Stimulated activated naive B cell treated with anti-CD40 and anti-IgM and Interleukin-4, amounts not matched to agents 10 μg/mL and 1 μg/mL and 100 μg/mL, for 72 hours (primary cell): Measurements from ENCODE around the gene KCNK3.

ENCODE experiments used
- ATAC-seq, 2 donors: fragments of 150-1000 bp; cut with Tn5 transposase; replicated peaks; 2 replicates each; pipeline ENCODE4 v1.10.0; 2021; ENCODE audit warnings: moderate library complexity in 1 of 2
- DNase-seq: peaks from one replicate; pipeline ENCODE4 v3.0.0; 2021
- H3K27ac Mint-ChIP-seq: one replicate; pipeline ENCODE4 v1.8.0; 2022; ENCODE audit warnings: mild to moderate bottlenecking, mixed read lengths
- H3K27me3 Mint-ChIP-seq, 2 donors: one replicate each; pipeline ENCODE4 v1.8.0; 2022; ENCODE audit warnings: mixed read lengths in 2 of 2
- H3K36me3 Mint-ChIP-seq, 2 donors: one replicate each; pipeline ENCODE4 v1.8.0; 2022; ENCODE audit warnings: mixed read lengths in 2 of 2, mild to moderate bottlenecking in 1 of 2
- H3K4me1 Mint-ChIP-seq, 2 donors: one replicate each; pipeline ENCODE4 v1.8.0; 2022; ENCODE audit warnings: mixed read lengths in 2 of 2, mild to moderate bottlenecking in 1 of 2
- H3K4me3 Mint-ChIP-seq, 2 donors: one replicate each; pipeline ENCODE4 v1.8.0; 2022; ENCODE audit warnings: mild to moderate bottlenecking in 2 of 2, mixed read lengths in 2 of 2, moderate library complexity in 1 of 2
- H3K9me3 Mint-ChIP-seq, 2 donors: one replicate each; pipeline ENCODE4 v1.8.0; 2022; ENCODE audit warnings: mixed read lengths in 2 of 2, mild to moderate bottlenecking in 1 of 2

Gene KCNK3

DNA sequence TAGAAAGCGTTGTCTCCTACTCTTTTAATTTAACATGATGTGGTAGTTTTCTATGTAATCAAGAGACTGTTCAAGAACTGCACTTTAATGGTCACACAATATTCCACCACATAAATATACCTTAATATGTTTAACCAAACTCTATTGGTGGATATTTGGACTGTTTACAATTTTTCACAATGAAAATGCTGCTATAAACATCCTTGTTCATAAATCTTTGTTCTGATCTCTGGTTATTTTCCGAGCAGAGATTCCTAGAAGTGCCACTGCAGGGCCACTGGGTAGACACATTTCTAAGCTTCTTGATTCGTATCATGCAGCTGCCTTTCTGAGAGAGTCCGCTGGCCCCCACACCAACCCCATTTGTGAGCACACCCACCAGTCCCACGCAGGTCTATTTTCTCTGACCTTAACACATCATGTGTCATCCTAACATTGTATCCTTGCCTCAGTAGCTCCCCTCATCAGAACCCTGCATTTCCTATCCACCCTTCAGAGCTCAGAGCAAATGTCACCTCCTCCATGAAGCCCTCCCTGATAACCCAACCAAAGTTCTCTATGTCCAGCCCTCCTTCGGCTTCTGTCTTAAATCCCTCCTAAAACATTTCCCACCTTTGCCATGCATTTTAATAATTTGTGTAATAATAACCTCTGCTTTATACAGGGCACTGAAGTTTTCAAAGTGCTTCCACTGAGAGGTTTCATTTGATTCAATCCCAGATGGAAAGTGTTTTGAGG, 26.6 kb downstream of the KCNK3 start:
- H3K36me3 Mint-ChIP-seq = no peaks in the 10 kb centered on the region
- no peak for ATAC-seq
- no peaks in the 10 kb centered on the region for H3K4me1 Mint-ChIP-seq
- no peaks in the 10 kb centered on the region for H3K9me3 Mint-ChIP-seq
- peaks cover 0 to 5% of the 10 kb centered on the region in 2 donors for H3K27me3 Mint-ChIP-seq
- no peak for DNase-seq
- H3K27ac Mint-ChIP-seq = no peak overlapping the region
- no peak overlapping the region for H3K4me3 Mint-ChIP-seq

DNA sequence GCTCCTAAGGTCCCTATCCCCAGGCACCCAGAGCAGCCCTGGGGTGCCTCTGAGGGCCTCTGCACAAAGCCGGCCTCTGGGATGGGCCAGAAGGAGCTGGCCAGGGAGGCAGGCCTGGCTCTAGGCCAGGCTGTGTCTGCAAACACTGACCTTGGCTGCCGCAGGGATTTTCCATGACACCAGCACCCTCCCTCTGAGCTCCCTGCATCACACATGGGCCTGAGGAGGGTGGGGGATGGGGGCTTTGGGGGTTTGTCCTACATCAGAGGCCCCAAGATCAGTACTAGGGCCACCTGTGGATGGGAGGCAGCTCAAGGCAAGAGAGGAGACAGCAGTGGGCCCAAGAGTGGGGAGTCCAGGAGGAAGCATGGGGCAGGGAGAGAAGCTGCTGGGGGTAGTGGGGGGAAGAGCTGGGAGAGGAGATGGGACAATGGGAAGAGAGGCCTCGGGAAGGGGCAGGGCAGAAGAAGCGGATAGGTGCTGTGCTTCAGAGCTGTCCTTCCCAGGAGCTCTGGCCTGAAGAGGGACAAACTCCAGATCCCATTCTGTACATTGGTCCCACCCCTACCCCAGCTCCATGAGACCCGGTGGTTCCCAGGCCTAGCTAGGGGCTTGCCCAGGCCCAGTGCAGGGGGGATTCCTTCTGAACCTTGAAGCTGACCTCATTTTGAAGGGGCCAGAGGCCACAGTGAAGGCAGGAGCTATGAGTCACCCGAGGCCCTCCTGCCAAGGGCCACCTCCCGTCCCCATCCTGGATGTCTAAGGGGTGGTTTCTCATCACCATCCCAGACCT, 28.0 kb downstream of the KCNK3 start:
- ATAC-seq (no peak), DNase-seq (no peak)
- Mint-ChIP-seq H3K27me3 (peaks cover 0 to 5% of the 10 kb centered on the region in 2 donors), H3K4me3 (no peak overlapping the region), H3K36me3 (no peaks in the 10 kb centered on the region), H3K9me3 (no peaks in the 10 kb centered on the region), H3K4me1 (no peaks in the 10 kb centered on the region), H3K27ac (no peak overlapping the region)

DNA sequence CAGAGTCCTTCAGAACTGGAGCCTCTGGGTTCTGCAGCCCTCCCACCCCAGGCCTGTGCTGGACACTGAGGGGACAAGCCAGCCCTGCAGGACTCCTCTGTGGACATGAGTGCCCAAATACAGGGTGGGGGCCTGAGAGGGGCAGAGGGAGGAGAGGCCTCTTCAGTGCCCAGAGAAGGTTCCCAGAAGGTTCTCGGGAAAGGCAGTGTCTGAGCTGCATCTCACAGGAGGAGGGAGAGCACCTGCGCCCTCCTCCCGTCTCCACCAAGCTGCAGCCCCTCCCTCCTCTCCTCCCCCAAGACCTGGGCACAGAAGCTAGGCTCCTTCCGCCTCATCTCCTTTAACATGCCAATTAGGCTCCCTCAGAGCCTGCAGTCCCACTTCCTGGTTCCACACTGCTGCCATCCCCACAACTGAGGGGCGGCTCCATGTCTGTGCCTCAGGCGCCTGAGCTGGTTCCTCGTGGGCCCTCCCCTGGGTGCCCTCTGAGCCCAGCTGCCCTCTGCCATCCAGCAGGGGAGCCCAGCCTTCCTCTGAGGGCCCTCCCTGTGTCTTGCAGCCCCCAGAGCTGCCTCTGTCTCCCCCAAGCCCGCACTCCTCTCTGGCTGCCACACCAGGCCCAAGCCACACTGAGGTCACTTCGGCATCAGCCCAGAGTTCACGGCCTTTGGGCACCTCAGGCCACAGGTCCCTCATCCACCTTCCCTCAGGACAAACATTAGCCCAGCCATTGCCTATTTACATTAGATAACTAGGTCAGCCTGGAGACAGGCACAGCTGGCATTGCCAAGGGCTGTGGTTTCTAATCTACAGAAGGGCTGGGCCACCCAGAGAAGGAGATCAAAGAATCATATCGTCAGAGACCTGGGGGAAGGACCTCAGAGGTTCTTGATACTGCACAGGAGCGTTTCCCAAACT, 28.9 kb downstream of the KCNK3 start:
- Mint-ChIP-seq H3K27me3 (peaks cover 0 to 12% of the 10 kb centered on the region in 2 donors), H3K4me3 (no peak overlapping the region), H3K9me3 (no peaks in the 10 kb centered on the region), H3K36me3 (no peaks in the 10 kb centered on the region), H3K4me1 (no peaks in the 10 kb centered on the region), H3K27ac (no peak overlapping the region)
- ATAC-seq = no peak
- DNase-seq = no peak

DNA sequence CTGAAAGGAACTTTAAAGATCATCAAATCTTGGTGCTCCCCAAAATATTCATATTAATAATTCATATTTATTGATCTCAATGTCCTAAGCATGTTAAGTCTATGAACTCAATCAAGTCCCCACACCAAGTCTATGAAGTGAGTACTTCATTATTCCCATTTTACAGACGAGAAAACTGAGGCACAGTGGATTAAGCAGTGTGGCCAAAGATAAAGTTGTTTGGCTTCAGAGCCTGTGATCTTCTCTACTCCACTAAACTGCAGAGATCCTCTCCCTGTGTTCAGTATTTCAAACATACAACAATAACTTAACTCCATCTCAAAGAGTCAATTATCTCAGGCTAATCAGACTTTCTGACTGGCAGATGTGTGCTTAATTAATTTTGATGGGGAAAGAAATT, 29.8 kb downstream of the KCNK3 start:
- Mint-ChIP-seq H3K27ac (no peak overlapping the region), H3K9me3 (no peaks in the 10 kb centered on the region), H3K4me3 (no peak overlapping the region), H3K36me3 (no peaks in the 10 kb centered on the region), H3K27me3 (peaks cover 0 to 15% of the 10 kb centered on the region in 2 donors), H3K4me1 (no peaks in the 10 kb centered on the region)
- DNase-seq = no peak
- no peak for ATAC-seq

DNA sequence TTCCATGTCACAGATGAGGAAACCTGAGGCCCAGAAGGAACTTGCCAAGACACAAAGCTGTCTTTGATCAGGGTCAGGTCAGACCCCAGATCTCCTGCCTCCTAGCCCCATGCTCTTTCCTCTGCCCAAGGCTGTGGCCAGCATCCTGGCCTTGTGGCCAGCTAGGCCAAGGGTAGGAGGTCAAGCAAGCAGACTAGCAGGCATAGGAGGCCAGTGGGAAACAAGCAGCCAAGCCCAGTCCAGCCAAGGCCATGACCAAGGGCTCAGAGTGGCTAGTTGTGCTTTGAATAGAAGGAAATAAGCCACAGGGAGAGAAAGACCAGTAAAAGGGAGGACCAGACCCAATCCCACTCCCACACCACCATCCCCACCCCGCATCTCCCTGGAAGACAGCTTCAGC, 30.4 kb downstream of the KCNK3 start:
- Mint-ChIP-seq H3K4me3 (no peak overlapping the region), H3K4me1 (peaks cover 0 to 2% of the 10 kb centered on the region in 2 donors), H3K9me3 (no peaks in the 10 kb centered on the region), H3K27ac (no peak overlapping the region), H3K27me3 (peaks cover 5 to 16% of the 10 kb centered on the region in 2 donors), H3K36me3 (no peaks in the 10 kb centered on the region)
- DNase-seq = no peak
- no peak for ATAC-seq

DNA sequence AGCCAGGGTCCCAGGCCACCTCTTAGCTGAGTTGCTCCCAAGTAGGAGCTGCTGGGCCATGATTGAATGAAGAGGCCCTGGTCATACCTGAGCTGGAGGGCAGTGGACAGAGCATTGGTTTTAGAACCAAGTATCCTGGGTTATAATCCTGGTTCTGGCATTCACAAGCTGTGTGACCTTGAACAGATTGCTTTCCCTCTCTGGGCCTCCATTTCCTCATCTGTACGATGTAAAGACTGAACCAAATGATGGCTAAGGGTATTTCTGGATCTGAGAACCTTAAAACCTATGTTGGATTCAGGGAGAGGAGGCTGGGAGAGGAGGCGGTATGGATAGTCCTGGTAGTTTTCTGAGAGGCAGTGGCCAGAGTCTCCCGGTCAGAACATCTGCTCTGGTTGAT, 31.0 kb downstream of the KCNK3 start:
- no peaks in the 10 kb centered on the region for H3K36me3 Mint-ChIP-seq
- H3K27me3 Mint-ChIP-seq = peaks cover 9 to 16% of the 10 kb centered on the region in 2 donors
- ATAC-seq (no peak), DNase-seq (no peak)
- no peaks in the 10 kb centered on the region for H3K9me3 Mint-ChIP-seq
- H3K4me1 Mint-ChIP-seq = peaks cover 0 to 2% of the 10 kb centered on the region in 2 donors
- H3K27ac Mint-ChIP-seq = no peak overlapping the region
- no peak overlapping the region for H3K4me3 Mint-ChIP-seq

DNA sequence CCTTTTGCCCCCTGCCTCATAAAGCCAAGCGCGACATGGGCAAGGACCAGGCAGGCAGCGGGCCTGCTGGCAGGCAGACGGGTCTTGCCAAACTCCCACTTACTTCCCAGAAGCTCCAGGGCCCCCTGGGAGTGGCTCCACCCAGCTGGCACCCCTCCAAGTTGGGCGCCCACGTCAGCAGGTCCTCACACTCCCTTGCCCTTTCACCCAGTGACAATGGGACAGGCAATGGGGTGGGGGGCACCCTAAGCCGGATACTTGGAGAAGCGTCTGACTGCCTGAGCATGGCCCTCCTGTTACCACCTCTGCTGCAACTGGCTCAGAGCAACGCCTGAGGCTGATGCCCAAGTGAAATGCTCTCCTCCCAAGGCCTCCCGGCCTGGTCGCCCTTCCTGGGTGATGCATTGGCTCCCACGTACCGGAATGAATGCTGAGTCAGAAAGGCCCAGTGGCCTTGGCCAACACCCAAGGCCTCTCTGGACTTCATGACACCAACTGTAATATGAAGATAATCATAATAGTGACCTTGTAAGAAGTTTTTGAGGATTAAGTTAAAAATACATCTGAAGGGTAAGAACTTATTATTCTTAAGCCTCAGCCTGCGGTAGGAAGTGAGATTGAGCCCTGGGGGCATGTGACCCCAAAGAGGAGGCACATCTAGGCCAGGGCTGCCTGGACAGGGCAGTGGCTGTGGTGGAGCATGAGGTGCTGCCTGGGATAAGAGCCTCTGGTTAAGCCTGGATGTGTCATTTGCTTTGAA, 31.6 kb downstream of the KCNK3 start:
- Mint-ChIP-seq H3K27me3 (peaks cover 14% of the 10 kb centered on the region in 2 donors), H3K27ac (no peak overlapping the region), H3K4me3 (no peak overlapping the region), H3K4me1 (peaks cover 0 to 2% of the 10 kb centered on the region in 2 donors), H3K9me3 (no peaks in the 10 kb centered on the region), H3K36me3 (no peaks in the 10 kb centered on the region)
- ATAC-seq = no peak
- DNase-seq = no peak

DNA sequence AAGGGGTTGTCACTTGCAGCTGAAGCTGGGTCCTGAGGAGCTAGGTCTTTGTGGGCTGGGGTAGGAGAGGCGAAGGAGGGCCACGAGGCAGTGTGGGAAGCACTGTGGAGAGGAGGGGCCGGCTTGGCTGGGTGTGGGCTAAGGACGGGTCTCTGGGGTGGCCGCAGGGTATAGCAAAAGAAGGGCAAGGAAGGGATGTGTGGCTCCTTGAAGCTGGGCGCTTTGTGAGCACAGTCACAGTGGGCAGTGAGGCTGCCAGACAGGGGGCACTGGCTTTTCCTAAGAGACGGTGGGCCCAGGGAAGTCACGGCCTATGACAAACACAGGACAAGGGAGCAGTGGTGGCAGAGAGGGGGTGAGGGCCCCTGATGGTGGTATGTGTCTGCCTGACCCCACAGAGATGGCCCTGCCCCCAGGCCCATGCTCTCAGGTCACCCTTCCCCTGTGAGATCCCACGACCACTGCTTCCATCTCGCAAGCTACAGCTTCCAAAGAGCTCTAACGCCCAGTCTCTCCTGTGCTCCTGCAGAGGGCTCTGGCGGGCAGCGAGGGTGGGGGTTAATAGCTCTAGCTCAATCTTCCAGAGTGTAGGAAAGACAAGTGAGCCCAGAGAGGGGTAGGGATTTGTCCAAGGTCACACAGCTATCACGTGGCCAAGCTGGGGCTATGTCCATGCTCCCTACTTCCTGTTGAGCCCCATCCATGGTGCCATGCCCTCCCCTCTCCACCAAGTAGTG, 32.4 kb downstream of the KCNK3 start:
- ATAC-seq (no peak), DNase-seq (no peak)
- H3K27me3 Mint-ChIP-seq = peaks cover 10 to 14% of the 10 kb centered on the region in 2 donors
- no peaks in the 10 kb centered on the region for H3K9me3 Mint-ChIP-seq
- no peak overlapping the region for H3K4me3 Mint-ChIP-seq
- H3K4me1 Mint-ChIP-seq = peaks cover 0 to 2% of the 10 kb centered on the region in 2 donors
- H3K36me3 Mint-ChIP-seq = no peaks in the 10 kb centered on the region
- no peak overlapping the region for H3K27ac Mint-ChIP-seq

DNA sequence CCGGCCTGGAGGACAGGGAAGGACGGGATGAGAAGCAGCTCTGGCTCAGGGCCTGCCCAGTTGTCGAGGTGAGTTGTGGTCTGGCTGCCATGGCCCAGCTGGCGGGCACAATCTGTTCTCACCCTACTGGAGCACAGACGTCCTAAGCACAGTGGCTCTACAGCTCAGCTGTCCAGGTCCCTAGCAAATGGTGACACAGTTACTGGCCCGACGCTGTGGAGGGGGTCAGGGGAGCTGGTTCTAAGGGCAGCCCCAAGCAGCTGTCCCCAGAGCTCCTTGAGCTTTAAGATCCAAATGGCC, 32.9 kb downstream of the KCNK3 start:
- ATAC-seq (no peak), DNase-seq (no peak)
- Mint-ChIP-seq H3K27me3 (peaks cover 10 to 16% of the 10 kb centered on the region in 2 donors), H3K4me3 (no peak overlapping the region), H3K9me3 (no peaks in the 10 kb centered on the region), H3K36me3 (no peaks in the 10 kb centered on the region), H3K4me1 (peaks cover 0 to 2% of the 10 kb centered on the region in 2 donors), H3K27ac (no peak overlapping the region)

DNA sequence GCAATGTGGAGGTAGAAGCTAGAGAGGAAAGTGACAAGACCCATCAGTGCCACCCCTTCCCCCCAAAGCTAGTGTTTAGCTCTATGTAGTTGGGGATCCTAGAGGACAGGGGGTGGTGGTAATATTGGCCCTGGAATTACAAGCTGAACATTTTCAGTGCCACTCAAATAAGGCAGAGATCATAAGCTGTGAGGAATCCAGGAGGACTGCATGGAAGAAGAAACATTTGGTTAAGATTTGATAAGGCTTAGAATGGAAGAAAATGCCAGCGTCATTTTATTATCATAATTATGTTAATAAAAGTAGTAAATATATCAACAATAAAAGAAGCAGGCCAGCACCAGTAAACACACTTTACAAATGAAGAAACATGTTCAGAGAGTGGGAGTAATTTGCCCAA, 33.7 kb downstream of the KCNK3 start:
- Mint-ChIP-seq H3K4me1 (peaks cover 0 to 2% of the 10 kb centered on the region in 2 donors), H3K27ac (no peak overlapping the region), H3K4me3 (no peak overlapping the region), H3K36me3 (no peaks in the 10 kb centered on the region), H3K9me3 (no peaks in the 10 kb centered on the region), H3K27me3 (peaks cover 13 to 23% of the 10 kb centered on the region in 2 donors)
- ATAC-seq (no peak), DNase-seq (no peak)

DNA sequence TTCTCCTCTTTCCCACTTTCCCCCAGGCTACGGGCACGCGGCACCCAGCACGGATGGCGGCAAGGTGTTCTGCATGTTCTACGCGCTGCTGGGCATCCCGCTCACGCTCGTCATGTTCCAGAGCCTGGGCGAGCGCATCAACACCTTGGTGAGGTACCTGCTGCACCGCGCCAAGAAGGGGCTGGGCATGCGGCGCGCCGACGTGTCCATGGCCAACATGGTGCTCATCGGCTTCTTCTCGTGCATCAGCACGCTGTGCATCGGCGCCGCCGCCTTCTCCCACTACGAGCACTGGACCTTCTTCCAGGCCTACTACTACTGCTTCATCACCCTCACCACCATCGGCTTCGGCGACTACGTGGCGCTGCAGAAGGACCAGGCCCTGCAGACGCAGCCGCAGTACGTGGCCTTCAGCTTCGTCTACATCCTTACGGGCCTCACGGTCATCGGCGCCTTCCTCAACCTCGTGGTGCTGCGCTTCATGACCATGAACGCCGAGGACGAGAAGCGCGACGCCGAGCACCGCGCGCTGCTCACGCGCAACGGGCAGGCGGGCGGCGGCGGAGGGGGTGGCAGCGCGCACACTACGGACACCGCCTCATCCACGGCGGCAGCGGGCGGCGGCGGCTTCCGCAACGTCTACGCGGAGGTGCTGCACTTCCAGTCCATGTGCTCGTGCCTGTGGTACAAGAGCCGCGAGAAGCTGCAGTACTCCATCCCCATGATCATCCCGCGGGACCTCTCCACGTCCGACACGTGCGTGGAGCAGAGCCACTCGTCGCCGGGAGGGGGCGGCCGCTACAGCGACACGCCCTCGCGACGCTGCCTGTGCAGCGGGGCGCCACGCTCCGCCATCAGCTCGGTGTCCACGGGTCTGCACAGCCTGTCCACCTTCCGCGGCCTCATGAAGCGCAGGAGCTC, 35.4 kb downstream of the KCNK3 start:
- Mint-ChIP-seq H3K36me3 (no peaks in the 10 kb centered on the region), H3K9me3 (no peaks in the 10 kb centered on the region), H3K27me3 (peaks cover 13 to 24% of the 10 kb centered on the region in 2 donors), H3K4me1 (peaks cover 0 to 2% of the 10 kb centered on the region in 2 donors), H3K27ac (no peak overlapping the region), H3K4me3 (peak overlapping the region in 1 of 2 donors; percentile 41)
- peak; percentile 22 to 34 for ATAC-seq
- DNase-seq = no peak

DNA sequence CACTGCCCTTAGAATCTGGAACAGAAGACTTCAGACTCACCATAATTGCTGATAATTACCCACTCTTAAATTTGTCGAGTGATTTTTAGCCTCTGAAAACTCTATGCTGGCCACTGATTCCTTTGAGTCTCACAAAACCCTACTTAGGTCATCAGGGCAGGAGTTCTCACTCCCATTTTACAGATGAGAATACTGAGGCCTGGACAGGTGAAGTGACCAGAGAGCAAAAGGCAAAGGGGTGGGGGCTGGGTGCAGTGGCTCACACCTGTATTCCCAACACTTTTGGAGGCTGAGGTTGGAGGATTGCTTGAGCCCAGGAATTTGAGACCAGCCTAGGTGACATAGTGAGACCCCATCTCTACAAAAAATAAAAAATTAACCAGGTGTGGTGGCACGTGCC, 36.8 kb downstream of the KCNK3 start:
- Mint-ChIP-seq H3K4me3 (no peak overlapping the region), H3K27ac (no peak overlapping the region), H3K36me3 (no peaks in the 10 kb centered on the region), H3K27me3 (peaks cover 19 to 30% of the 10 kb centered on the region in 2 donors), H3K4me1 (peaks cover 0 to 2% of the 10 kb centered on the region in 2 donors), H3K9me3 (no peaks in the 10 kb centered on the region)
- DNase-seq = no peak
- ATAC-seq = no peak
